GM12892 (cell line): ENCODE data around the gene TTLL4.

Experiments
- POLR2A ChIP-seq: IDR thresholded peaks from 2 replicates; pipeline ENCODE4 v1.6.1; 2011; ENCODE audit warnings: low read depth, low read length, control low read depth
- POLR2AphosphoS5 ChIP-seq: IDR thresholded peaks from 2 replicates; pipeline ENCODE4 v1.6.1; 2011; ENCODE audit warnings: low read depth, low read length, control low read depth

DNA sequence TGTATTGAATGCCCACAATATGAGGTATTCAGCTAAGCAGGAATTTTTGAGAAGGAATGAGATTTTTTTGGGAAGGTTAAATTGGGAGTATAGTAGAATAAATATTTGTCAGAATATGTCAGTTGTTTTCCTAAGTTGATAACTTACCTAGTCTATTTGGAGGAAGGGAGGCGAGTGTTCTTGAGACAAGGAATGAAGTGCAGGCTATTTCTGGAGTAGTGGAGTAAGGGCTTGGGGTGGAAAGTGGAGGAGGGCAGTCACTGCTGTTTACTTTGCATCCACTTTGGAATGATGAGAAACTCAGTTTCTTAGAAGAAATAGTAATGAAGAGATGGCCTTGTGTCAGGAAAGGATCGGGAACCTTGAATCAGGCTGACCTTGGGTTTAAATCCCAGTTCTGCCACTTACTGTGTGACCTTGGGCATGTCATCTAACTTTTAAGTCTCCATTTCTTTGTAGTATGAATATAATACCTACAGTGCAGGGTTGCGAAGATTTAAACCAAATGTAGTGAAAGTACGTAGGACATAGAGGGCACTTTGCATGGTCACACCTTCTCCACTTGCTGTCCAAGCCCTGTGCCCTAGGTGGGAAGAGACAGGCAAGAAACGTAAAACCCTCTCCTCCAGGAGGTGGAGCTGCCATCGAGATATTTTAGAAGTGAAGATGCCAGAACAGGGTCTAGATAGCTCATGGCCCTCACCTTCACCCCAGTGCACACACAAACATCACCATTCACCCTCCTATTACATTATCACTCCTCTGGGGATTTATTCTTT is 46.2 kb downstream of the TTLL4 start:
- TF ChIP-seq POLR2A (no peak), POLR2AphosphoS5 (no peak)
